Measurements from ENCODE around the gene RAPGEF3.

RAPGEF3 gene

DNA sequence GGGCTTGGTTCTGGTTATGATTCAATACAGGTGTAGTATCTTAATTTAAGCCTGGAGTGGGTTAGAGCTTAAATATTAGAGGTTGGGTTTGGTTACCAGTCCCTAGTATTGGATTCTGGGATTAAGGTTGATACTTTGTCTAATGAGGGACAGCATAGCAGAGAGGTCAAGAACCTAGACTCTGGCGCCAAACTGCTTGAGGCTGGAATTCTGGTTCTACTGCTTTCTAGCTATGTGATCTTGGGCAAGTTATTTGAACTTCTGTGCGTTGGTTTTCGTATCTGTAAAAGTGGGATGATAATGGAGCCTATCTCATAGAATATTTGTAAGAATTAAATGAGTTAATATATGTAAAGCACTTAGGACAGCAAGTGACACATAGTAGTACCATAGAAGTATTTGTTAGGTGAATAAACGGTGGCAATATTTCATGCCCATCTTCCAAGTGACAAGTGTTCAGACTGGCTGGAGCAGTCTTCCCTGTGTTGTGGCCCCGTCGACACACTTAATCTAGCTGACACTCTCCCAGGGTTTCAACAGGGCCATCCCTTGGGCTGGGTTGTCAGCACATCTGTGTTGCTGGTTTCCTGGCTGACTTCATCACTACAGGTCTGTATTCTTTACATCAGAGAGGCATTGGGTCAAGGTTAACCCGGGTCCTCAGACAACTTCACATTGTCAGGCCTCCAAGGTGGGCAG lies 36.4 kb downstream of the RAPGEF3 start:
- Histone ChIP-seq H3K4me3 (replicated peaks; ENCODE audit: insufficient read depth, low read length) (no peak overlapping the region), H3K27me3 (ENCODE audit: insufficient read depth, poor library complexity, severe bottlenecking) (no peaks in the 10 kb centered on the region), H3K27ac (replicated peaks) (no peak overlapping the region)
- no peak for TF ChIP-seq POLR2AphosphoS5 (IDR thresholded peaks at IDR 0.05; ENCODE audit: low read depth)
- TF ChIP-seq, protein P1, sequence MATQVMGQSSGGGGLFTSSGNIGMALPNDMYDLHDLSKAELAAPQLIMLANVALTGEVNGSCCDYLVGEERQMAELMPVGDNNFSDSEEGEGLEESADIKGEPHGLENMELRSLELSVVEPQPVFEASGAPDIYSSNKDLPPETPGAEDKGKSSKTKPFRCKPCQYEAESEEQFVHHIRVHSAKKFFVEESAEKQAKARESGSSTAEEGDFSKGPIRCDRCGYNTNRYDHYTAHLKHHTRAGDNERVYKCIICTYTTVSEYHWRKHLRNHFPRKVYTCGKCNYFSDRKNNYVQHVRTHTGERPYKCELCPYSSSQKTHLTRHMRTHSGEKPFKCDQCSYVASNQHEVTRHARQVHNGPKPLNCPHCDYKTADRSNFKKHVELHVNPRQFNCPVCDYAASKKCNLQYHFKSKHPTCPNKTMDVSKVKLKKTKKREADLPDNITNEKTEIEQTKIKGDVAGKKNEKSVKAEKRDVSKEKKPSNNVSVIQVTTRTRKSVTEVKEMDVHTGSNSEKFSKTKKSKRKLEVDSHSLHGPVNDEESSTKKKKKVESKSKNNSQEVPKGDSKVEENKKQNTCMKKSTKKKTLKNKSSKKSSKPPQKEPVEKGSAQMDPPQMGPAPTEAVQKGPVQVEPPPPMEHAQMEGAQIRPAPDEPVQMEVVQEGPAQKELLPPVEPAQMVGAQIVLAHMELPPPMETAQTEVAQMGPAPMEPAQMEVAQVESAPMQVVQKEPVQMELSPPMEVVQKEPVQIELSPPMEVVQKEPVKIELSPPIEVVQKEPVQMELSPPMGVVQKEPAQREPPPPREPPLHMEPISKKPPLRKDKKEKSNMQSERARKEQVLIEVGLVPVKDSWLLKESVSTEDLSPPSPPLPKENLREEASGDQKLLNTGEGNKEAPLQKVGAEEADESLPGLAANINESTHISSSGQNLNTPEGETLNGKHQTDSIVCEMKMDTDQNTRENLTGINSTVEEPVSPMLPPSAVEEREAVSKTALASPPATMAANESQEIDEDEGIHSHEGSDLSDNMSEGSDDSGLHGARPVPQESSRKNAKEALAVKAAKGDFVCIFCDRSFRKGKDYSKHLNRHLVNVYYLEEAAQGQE (IDR thresholded peaks at IDR 0.05; ENCODE audit: insufficient replicate concordance, low read depth) = no peak
- TF ChIP-seq SPI1 (IDR thresholded peaks at IDR 0.05; ENCODE audit: borderline replicate concordance, low read depth) = no peak
- TF ChIP-seq, protein P2, sequence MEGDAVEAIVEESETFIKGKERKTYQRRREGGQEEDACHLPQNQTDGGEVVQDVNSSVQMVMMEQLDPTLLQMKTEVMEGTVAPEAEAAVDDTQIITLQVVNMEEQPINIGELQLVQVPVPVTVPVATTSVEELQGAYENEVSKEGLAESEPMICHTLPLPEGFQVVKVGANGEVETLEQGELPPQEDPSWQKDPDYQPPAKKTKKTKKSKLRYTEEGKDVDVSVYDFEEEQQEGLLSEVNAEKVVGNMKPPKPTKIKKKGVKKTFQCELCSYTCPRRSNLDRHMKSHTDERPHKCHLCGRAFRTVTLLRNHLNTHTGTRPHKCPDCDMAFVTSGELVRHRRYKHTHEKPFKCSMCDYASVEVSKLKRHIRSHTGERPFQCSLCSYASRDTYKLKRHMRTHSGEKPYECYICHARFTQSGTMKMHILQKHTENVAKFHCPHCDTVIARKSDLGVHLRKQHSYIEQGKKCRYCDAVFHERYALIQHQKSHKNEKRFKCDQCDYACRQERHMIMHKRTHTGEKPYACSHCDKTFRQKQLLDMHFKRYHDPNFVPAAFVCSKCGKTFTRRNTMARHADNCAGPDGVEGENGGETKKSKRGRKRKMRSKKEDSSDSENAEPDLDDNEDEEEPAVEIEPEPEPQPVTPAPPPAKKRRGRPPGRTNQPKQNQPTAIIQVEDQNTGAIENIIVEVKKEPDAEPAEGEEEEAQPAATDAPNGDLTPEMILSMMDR (IDR thresholded peaks at IDR 0.05; ENCODE audit: insufficient read depth, low read length) = no peak
- no peak for TF ChIP-seq GABPA (IDR thresholded peaks at IDR 0.05; ENCODE audit: low read depth)
- DNase-seq (ENCODE audit: low read depth in 1 of 2, low spot score in 1 of 2) = no peak

DNA sequence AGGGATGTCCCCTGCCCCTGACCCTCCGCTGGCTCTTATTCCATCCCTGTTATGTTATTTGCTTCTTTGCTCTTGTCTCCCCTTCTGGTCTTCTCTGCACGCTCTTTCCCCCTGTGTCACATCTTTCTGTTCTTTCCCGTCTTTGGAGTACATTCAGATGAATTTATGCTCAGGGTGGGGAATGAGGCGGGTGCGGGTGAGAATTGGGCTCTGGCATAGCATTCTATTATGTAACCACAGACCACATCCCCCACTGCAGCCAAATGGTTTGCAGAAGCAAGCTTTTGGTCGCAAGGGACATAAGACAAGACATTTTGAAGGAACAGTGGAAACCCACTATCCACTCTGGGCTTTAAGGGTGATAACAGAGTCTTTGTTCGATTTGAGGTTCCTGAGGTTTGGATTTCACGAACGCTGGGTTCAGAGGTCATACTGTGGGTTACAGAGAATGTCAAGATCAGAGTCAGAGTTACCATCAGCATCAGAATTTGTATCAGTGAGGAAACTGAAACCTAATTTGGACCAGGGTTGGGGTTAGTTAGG lies 37.2 kb downstream of the RAPGEF3 start:
- TF ChIP-seq, protein P1 (IDR thresholded peaks at IDR 0.05; ENCODE audit: insufficient replicate concordance, low read depth) = no peak
- TF ChIP-seq, protein P2 (IDR thresholded peaks at IDR 0.05; ENCODE audit: insufficient read depth, low read length) = no peak
- TF ChIP-seq POLR2AphosphoS5 (IDR thresholded peaks at IDR 0.05; ENCODE audit: low read depth) = no peak
- H3K27ac ChIP-seq (replicated peaks) = no peak overlapping the region

DNA sequence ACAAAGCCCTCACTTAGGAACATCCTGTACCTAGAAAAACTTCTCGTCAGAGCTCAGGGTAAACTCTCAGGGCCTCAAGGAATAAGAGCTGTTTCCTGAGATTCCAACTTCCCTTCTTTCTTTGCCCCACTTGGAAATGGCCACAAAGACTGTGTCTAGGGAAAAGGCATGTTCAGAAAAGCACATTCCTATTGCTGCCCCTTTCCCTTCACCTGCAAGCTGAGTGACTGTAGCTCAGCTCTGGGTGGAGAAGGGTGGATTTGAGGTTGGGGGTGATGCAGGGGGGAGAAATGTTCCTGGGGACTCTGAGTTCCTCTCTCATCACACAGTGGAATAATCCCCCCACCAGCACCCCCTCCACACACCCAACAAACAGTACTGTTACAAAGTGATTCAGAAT lies 40.1 kb downstream of the RAPGEF3 start:
- Histone ChIP-seq H3K4me3 (replicated peaks; ENCODE audit: insufficient read depth, low read length) (no peak overlapping the region), H3K27me3 (ENCODE audit: insufficient read depth, poor library complexity, severe bottlenecking) (no peaks in the 10 kb centered on the region), H3K27ac (replicated peaks) (no peak overlapping the region)
- no peak for TF ChIP-seq SPI1 (IDR thresholded peaks at IDR 0.05; ENCODE audit: borderline replicate concordance, low read depth)
- TF ChIP-seq, protein P2 (IDR thresholded peaks at IDR 0.05; ENCODE audit: insufficient read depth, low read length) = no peak
- no peak for DNase-seq (ENCODE audit: low read depth in 1 of 2, low spot score in 1 of 2)

More for the DNA sequence above, 37.2 kb downstream of the RAPGEF3 start:
- Histone ChIP-seq H3K4me3 (replicated peaks; ENCODE audit: insufficient read depth, low read length) (no peak overlapping the region), H3K27me3 (ENCODE audit: insufficient read depth, poor library complexity, severe bottlenecking) (no peaks in the 10 kb centered on the region)
- DNase-seq (ENCODE audit: low read depth in 1 of 2, low spot score in 1 of 2) = peak in 1 of 2 experiments; percentile 66

All from HL-60 (cell line).